GM18909 (cell line): ENCODE results near the gene PRIMA1.

Experiments
- ATAC-seq: cut with Tn5 transposase; IDR thresholded peaks from one replicate; pipeline ENCODE4 v1.9.1; 2021; ENCODE audit warnings: mild to moderate bottlenecking; ENCODE audit not compliant: unreplicated experiment, poor library complexity

PRIMA1 gene

DNA sequence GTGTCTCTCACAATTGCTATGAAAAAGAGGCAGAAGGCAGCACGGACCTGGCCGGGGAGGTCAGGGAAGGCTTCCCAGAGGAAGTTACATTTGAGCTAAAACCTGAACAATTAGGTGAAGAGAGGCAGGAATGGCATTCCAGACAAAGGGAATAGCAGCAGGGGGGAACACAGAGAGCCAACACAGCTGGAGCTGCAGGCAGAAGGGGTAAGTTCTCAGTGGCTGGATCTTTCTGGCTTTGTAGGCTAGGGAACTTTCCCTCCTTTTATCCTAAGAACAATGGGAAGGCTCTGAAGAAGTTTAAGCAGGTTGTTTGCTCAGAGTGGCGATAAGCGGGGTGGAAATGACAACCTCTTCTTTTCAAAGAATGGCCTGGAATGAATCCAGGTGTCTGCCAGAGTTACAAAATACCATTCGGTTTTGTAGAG is 100.0 kb downstream of the PRIMA1 start:
- no peak for ATAC-seq

DNA sequence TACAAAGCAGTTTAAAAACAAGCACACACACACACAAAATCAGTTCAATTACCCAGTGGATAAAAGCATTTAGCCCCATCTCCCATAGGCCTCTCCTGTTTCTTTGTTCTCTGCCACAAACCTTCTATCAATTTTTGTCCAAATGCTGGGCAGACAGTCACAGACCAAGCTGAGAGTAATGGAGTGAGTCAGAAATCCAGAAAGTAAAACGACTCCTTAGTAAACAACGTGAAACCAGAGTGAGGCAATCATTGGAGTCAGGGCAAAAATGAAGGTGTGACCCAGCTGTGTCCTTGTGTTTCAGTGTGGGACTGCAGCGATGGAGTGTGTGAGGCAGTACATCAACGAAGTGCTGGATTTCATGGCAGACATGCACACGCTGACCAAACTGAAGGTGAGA is 102.0 kb downstream of the PRIMA1 start:
- ATAC-seq: no peak

GRCh38 chr14:93685121-93685895 is 103.0 kb downstream of the PRIMA1 start:
- ATAC-seq: no peak

- ATAC-seq: no peak
Observed at GRCh38 chr14:93683226-93683625, 105.1 kb downstream of the PRIMA1 start.

- ATAC-seq: no peak
Observed at GRCh38 chr14:93682459-93682858, 105.8 kb downstream of the PRIMA1 start.

- no peak for ATAC-seq
Observed at GRCh38 chr14:93676416-93676958, 111.8 kb downstream of the PRIMA1 start.

GRCh38 chr14:93675651-93676050 is 112.6 kb downstream of the PRIMA1 start:
- ATAC-seq: no peak

GRCh38 chr14:93674343-93674742 is 113.9 kb downstream of the PRIMA1 start:
- no peak for ATAC-seq

DNA sequence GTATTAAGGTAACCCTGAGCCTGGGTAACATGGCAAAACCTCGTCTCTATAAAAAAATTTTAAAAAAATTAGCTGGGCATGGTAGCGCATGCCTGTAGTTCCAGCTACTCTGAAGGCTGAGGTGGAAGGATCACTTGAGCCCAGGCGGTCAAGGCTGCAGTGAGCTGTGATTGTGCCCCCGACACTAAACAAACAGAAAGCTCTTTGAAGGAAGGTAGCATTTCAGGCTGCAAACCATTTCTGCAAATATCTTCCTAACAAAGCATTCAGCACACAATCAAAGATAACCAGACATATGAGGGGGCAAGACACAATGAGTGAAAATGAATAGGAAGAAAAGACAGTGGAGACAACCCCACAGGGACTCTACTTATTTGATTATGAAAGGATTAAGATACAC is 118.7 kb downstream of the PRIMA1 start:
- no peak for ATAC-seq
